T-helper 2 cell treated with Interferon-gamma antibody and Interleukin-4, amounts not matched to agents 5 μg/mL and 100 μg/mL, for 36 hours (primary cell): Measurements from ENCODE around the gene ZNF789.
A peak's percentile ranks its signal among the peaks of the same experiment; 100 is the strongest.
"Not testable (repeated sequence)": the region's sequence is repeated elsewhere in the genome, so short reads cannot be mapped to it uniquely, and the experiment has no call there.

Source experiments
- DNase-seq: peaks from one replicate; pipeline ENCODE4 v3.0.0; 2021; ENCODE audit warnings: low spot score
- H3K27ac Mint-ChIP-seq: one replicate; pipeline ENCODE4 v1.8.0; 2021; ENCODE audit warnings: mild to moderate bottlenecking, mixed read lengths
- H3K27me3 Mint-ChIP-seq: one replicate; pipeline ENCODE4 v1.8.0; 2021; ENCODE audit warnings: low read depth, mixed read lengths
- H3K36me3 Mint-ChIP-seq: one replicate; pipeline ENCODE4 v1.8.0; 2021; ENCODE audit warnings: low read depth, mixed read lengths
- H3K4me1 Mint-ChIP-seq: one replicate; pipeline ENCODE4 v1.8.0; 2021; ENCODE audit warnings: low read depth, mixed read lengths
- H3K4me3 Mint-ChIP-seq: one replicate; pipeline ENCODE4 v1.8.0; 2022; ENCODE audit warnings: mild to moderate bottlenecking, moderate library complexity, mixed read lengths
- H3K9me3 Mint-ChIP-seq: one replicate; pipeline ENCODE4 v1.8.0; 2021; ENCODE audit warnings: mixed read lengths

The ZNF789 gene

DNA sequence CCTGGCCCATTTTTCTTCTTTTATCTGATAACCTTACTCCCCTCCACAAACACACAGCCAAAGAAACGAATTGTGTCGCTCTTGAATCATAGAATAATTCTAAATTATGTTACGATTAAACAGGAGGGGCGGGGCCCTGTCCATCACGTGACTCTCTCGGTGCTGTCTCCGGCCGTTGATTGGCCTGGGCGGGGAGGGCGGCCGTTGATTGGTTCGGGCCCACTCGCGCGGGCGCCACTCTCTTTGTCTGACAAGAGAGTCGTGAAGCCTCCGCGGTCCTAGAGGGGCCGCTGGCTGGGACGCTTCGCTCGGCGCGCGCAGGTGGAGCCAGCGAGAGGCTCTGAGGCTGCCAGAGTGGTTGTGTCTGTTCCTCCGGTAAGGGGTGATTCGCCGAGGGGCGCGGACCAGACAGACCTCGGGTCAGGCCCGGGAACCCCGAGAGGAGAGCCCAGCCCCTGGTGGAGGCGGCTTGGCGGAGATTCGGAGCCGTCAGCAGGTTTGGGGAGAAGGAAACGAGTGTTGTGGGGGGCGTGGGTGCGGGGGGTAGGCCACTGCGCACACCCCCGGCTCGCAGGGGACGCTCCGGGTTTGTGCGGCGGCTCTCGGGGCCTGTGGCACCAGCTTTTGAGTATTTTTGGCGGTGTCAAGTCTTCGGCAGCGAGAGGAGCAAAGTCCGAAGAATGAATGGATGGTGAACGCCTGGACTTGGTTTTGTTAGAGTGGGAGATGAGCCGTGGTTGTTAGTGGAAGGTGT lies at the start of gene ZNF789:
TSS of gene ZNF789 (plus strand) at position 330 of the 754 bp plus-strand sequence. CDS start 3,567 bp downstream, outside the sequence.
- H3K36me3 Mint-ChIP-seq, result peaks cover 20% of the 10 kb centered on the region
- no peaks in the 10 kb centered on the region for H3K27me3 Mint-ChIP-seq
- H3K9me3 Mint-ChIP-seq, result no peaks in the 10 kb centered on the region
- H3K27ac Mint-ChIP-seq, result peak within 1 kb of the TSS; percentile 96
- peak within 1 kb of the TSS; percentile 99 for H3K4me3 Mint-ChIP-seq
- peaks cover 30% of the 10 kb centered on the region for H3K4me1 Mint-ChIP-seq
- peak; percentile 97 for DNase-seq

DNA sequence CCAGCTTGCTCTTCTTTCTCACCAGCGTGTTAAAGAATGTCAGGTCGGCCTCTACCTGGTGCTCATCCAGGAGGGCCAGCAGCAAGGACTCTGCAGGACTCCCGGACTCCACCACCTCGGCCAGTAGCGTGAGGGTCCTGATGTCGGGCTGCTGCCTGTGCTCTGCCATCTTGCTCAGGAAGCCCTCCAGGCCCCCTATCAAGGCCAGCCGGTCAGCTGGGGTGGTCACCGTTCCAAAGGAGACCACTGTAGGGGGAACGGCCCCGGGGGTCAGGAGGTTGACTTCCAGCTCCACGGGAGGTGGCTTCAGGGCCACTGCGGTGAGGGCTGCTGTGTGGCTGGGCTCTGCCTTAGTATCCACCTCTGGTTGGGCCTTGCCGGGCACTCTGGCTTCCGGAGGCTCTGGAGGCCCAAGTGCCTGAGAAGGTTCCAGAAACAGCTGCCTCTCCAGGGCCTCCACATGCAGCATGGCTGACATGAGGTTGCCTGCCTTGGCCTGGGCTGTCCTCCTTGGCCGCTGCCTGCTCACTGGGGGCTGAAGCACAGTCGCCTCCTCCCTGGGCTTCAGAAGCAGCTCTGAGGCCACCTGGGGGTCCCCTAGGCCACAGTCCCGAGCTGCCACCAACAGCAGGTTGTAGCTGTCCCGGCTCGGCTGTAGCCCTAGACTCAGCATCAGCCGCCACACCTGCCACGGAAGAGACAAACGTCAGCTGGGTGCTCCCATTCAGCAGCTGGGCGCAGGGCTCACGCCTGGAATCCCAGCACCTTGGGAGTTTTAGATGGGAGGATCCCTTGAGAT lies 47.6 kb upstream of the ZNF789 start:
- Mint-ChIP-seq H3K4me1 (peaks cover 3% of the 10 kb centered on the region), H3K36me3 (peaks cover 24% of the 10 kb centered on the region), H3K27me3 (no peaks in the 10 kb centered on the region), H3K4me3 (no peak overlapping the region), H3K9me3 (no peaks in the 10 kb centered on the region), H3K27ac (no peak overlapping the region)
- DNase-seq, result no peak

DNA sequence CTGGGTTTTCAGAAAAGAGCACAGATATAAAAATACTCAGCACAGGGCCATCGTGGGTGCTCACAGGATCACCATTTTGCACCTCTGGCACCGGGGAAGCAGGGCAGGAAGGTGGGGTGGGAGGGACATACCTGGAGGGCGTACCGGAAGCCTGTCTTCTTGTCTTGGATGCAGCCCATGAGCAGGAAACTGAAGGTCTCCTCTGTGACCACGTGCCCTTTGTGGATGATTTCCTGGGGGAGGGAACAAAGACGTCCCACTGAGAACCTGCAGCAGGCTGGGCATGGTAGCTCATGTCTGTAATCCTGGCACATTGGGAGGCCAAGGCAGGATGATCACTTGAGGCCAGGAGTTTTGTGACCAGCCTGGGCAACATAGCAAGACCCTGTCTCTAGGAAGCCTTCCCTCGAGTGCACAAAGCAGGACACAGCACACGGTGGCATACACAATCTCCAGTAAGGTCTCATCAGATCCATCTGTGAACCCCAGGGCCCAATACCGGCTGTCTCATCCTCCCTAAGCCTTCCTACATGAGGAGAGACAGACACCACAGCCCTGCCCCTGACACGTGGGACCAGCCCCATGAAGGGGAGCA lies 43.6 kb upstream of the ZNF789 start:
- H3K27ac Mint-ChIP-seq, result no peak overlapping the region
- no peak for DNase-seq
- H3K9me3 Mint-ChIP-seq, result no peaks in the 10 kb centered on the region
- H3K27me3 Mint-ChIP-seq, result no peaks in the 10 kb centered on the region
- no peak overlapping the region for H3K4me3 Mint-ChIP-seq
- peaks cover 3% of the 10 kb centered on the region for H3K4me1 Mint-ChIP-seq
- H3K36me3 Mint-ChIP-seq, result peaks cover 19% of the 10 kb centered on the region

DNA sequence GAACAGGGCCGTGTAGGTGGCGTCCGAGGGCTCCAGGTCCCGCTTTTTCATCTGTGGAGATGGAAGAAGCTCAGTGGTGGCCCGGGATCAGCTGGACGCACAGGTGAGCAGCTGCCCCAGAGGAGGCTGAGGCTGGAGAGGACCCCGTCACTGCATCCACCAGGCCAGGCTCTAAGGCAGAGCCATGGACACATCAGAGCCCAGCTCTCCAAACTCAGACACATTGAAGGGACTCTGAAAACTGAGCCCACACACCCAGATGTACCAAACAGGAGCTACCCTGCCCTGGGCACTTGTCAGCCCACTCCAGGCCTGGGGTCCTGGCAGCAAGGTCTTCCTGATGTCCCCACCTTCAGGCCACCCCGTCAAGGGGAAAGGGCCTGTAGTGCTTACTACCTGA lies 42.9 kb upstream of the ZNF789 start:
- DNase-seq, result no peak
- H3K27ac Mint-ChIP-seq, result no peak overlapping the region
- peaks cover 3% of the 10 kb centered on the region for H3K4me1 Mint-ChIP-seq
- H3K4me3 Mint-ChIP-seq, result no peak overlapping the region
- no peaks in the 10 kb centered on the region for H3K27me3 Mint-ChIP-seq
- no peaks in the 10 kb centered on the region for H3K9me3 Mint-ChIP-seq
- peaks cover 19% of the 10 kb centered on the region for H3K36me3 Mint-ChIP-seq

DNA sequence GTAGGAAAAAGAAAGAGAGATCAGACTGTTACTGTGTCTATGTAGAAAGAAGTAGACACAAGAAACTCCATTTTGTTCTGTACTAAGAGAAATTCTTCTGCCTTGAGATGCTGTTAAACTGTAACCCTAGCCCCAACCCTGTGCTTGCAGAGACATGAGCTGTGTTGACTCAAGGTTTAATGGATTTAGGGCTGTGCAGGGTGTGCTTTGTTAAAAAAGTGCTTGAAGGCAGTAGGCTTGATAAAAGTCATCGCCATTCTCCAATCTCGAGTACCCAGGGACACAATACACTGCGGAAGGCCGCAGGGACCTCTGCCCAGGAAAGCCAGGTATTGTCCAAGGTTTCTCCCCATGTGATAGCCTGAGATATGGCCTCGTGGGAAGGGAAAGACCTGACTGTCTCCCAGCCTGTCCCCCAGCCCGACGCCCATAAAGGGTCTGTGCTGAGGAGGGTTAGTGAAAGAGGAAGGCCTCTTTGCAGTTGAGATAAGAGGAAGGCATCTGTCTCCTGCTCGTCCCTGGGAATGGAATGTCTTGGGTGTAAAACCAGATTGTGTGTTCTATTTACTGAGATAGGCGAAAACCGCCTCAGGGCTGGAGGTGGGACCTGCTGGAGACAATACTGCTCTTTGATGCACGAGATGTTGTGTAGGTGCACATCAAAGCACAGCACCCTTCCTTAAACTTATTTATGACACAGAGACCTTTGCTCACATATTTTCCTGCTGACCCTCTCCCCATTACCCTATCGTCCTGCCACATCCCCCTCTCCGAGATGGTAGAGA lies 40.7 kb upstream of the ZNF789 start:
- not testable (repeated sequence) for DNase-seq, H3K27ac Mint-ChIP-seq, H3K9me3 Mint-ChIP-seq, H3K27me3 Mint-ChIP-seq, H3K4me1 Mint-ChIP-seq, H3K4me3 Mint-ChIP-seq
- H3K36me3 Mint-ChIP-seq, result peaks cover 14% of the 10 kb centered on the region

DNA sequence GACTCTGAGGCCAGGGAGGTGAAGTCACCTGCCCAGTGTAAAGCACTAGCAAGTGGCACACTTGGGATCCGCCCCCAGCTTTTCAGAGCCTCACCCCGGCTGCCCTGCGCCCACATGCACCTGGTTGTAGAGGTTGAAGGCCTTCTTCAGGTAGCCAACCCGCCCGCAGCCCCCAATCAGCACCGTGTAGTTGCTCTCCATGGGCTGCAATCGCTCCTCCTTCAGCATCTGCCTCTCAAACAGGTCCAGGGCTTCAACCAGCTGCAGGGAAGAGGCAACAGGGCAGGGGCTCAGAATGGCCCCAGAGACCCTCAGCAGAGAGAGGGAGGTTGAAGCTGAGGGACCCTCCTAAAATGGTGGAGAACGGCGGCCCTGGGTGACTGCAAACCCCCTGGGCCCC lies 39.5 kb upstream of the ZNF789 start:
- Mint-ChIP-seq H3K4me1 (peaks cover 8% of the 10 kb centered on the region), H3K27ac (no peak overlapping the region), H3K9me3 (no peaks in the 10 kb centered on the region), H3K36me3 (peaks cover 11% of the 10 kb centered on the region), H3K27me3 (no peaks in the 10 kb centered on the region), H3K4me3 (no peak overlapping the region)
- DNase-seq, result no peak

DNA sequence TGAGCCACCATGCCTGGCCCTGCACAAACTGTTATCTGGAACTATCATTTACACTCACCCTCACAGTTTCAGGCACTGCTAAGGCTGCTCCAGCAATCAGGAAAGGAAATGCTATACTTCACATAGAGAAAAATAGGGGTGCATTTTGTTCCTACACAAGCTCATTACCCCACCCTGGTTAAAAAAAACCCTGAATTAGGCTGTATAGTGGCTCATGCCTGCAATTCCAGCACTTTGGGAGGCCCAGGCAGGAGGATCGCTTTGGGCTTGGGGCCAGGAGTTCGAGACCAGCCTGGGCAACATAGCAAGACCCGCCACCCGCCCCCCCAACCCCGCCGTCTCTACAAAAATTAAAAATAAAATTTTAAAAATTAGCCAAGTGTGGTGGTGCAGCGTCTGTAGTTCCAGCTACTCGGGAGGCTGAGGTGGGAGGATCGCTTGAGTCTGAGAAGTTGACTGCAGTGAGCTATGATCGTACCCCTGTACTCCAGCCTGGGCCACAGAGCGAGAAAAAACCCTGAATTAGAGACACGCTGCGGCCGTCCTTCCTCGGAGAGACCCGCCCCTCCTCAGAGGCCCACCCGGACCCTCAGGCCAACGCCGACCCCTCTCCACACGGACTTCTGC lies 34.6 kb upstream of the ZNF789 start:
- no peak for DNase-seq
- Mint-ChIP-seq H3K9me3 (no peaks in the 10 kb centered on the region), H3K27ac (peak overlapping the region; percentile 86), H3K36me3 (peaks cover 18% of the 10 kb centered on the region), H3K4me1 (peaks cover 26% of the 10 kb centered on the region), H3K27me3 (no peaks in the 10 kb centered on the region), H3K4me3 (peak overlapping the region; percentile 99)

DNA sequence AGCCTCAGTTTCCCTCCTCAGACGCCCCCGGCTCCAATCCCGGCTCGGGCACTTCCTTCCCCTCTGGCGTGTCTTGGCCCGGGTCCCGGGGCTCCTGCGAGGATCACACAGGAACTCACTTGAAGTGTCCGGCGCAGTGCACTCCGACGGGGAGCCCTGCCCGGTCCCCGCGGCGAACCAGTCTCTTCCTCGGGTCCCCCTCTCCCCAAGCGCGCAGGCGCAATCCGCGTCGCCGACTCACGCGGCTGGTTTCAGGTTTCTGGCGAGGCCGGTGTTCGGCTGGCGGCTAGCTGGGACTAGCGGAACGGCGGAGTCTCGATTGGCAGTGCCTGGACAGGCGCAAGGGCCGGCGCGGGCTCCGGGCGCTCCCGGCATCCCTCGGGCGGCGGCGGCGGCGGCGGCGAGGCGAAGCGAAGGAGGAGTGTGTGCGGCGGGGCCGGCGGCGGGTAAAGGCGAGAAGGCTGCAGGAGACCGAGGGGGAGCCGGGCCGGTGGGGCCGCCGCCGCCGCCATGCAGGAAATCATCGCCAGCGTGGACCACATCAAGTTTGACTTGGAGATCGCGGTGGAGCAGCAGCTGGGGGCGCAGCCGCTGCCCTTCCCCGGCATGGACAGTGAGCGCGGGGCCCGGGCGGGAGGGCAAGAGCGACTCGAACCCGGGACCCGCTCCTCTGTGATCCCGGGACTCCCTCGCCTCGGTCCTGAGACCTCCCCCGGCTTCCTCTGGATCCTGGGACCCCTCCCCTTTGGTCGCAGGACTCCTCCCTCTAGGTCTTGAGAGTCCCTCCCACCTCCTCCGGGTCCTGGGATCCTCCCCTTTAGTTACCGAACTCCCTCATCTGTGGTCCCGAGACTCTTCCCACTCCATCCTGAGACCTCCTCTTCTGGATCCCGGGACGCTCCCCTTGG lies 33.9 kb upstream of the ZNF789 start, which contains the start of the genes CPSF4 and PTCD1:
TSS of gene CPSF4 (plus strand) at position 371 of the 908 bp plus-strand sequence. CDS start at position 511, 140 bp downstream.
TSS of gene PTCD1 (minus strand) at position 226 of the 908 bp plus-strand sequence. CDS start 3,556 bp downstream, outside the sequence.
- Mint-ChIP-seq H3K4me1 (peaks cover 29% of the 10 kb centered on the region), H3K27me3 (no peaks in the 10 kb centered on the region), H3K4me3 (peak within 1 kb of the TSS; percentile 99), H3K9me3 (no peaks in the 10 kb centered on the region), H3K27ac (peak within 1 kb of the TSS; percentile 86), H3K36me3 (peaks cover 23% of the 10 kb centered on the region)
- DNase-seq, result peak; percentile 94

DNA sequence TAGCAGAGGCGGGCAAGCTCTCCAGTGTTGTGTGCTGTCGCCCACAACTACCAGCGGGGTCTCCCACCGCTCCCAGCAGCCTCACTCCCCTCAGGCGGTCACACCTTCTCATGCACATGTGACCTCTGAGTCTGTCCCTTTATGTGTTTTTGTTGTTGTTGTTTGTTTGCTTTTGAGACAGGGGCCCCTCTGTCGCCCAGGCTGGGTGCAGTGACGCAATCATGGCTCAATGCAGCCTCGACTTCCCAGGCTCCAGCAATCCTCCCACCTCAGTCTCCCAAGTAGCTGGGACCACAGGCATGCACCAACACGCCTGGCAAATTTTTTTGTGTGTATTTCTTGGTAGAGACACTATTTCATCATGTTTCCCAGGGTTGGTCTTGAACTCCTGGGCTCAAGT lies 32.5 kb upstream of the ZNF789 start:
- peaks cover 30% of the 10 kb centered on the region for H3K36me3 Mint-ChIP-seq
- H3K27me3 Mint-ChIP-seq, result no peaks in the 10 kb centered on the region
- peaks cover 31% of the 10 kb centered on the region for H3K4me1 Mint-ChIP-seq
- DNase-seq, result no peak
- H3K4me3 Mint-ChIP-seq, result peak overlapping the region; percentile 99
- no peak overlapping the region for H3K27ac Mint-ChIP-seq
- no peaks in the 10 kb centered on the region for H3K9me3 Mint-ChIP-seq

DNA sequence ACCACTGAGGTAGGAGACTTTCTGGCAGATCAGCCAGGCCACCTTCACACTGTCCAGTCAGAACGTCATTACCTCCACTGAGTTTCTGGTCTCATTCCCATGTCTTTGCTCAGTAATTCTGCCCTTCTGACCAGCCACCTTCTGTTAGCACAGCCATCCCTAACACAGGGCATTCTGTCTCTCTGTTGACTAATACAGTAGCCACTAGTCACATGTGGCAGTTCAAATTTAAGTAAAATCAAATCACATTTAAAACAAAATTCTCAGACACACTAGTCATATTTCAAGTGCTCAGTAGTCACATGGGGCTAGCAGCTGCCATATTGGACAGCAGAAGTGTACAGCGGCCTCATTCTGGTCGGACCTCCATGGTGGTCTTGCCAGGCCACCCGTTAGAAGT lies 26.6 kb upstream of the ZNF789 start:
- DNase-seq, result no peak
- Mint-ChIP-seq H3K27me3 (no peaks in the 10 kb centered on the region), H3K4me1 (peaks cover 14% of the 10 kb centered on the region), H3K27ac (peak overlapping the region; percentile 11), H3K9me3 (no peaks in the 10 kb centered on the region), H3K36me3 (peaks cover 51% of the 10 kb centered on the region), H3K4me3 (no peak overlapping the region)

DNA sequence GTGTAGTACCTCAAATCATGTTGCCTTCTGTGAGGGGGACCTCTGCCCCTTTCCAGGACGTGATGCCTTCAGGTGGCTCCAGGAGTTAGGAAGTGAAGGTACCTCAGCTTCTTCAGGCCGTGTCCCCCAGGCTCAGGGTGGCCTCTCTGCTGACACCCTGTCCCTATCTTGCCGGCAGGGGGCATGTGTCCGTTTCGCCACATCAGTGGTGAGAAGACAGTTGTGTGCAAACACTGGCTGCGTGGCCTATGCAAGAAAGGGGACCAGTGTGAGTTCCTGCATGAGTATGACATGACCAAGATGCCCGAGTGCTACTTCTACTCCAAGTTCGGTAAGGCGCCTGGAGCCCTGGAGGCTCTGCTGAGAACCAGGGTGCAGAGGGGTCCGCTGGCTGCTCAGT lies 24.7 kb upstream of the ZNF789 start:
- Mint-ChIP-seq H3K27me3 (no peaks in the 10 kb centered on the region), H3K4me3 (no peak overlapping the region), H3K4me1 (peaks cover 9% of the 10 kb centered on the region), H3K27ac (no peak overlapping the region), H3K36me3 (peaks cover 46% of the 10 kb centered on the region), H3K9me3 (no peaks in the 10 kb centered on the region)
- no peak for DNase-seq

DNA sequence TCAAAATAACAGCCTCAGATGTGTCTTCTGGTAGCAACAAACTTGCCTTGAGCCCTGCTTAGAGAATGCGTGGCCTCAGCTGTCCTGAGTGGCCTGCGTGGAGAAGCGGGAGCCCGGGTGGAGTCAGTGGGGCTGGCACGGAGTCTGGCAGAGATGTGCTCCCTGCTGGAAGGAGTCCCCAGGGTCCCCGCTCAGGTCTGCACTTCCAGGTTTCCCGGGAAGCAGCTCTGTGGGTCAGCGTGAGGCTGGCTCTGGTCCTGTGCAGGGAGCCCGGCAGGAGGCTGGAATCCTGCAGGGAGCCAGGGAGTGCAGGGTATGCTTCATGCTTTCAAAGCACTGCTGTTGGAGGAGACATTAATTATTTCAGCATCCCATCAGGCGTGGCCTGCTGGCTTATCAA lies 23.8 kb upstream of the ZNF789 start:
- Mint-ChIP-seq H3K27me3 (no peaks in the 10 kb centered on the region), H3K4me3 (no peak overlapping the region), H3K27ac (no peak overlapping the region), H3K36me3 (peaks cover 44% of the 10 kb centered on the region), H3K9me3 (no peaks in the 10 kb centered on the region), H3K4me1 (peaks cover 5% of the 10 kb centered on the region)
- no peak for DNase-seq
